Suprapubic skin (tissue), 4 donors: ENCODE measurements around the gene INHBE.

Experiments used
- EP300 ChIP-seq: sonication (generic); formaldehyde crosslinking; IDR thresholded peaks from one replicate; pipeline ENCODE4 v1.6.1; 2017; ENCODE audit warnings: antibody characterized with exemption
- POLR2A ChIP-seq, 2 donors: fragments of 450-650 bp; IDR thresholded peaks; one replicate each; pipeline ENCODE4 v1.6.1; 2017; ENCODE audit warnings: antibody characterized with exemption in 2 of 2, mild to moderate bottlenecking in 2 of 2, moderate library complexity in 2 of 2
- POLR2AphosphoS5 ChIP-seq, 3 donors: sonication (generic); formaldehyde crosslinking; IDR thresholded peaks; one replicate each; pipeline ENCODE4 v1.6.1; 2017; ENCODE audit warnings: antibody characterized with exemption in 3 of 3
- TF ChIP-seq, protein P1 (sequence below), 2 donors: fragments of 200-600 bp in 1 of 2; fragments of 450-650 bp in 1 of 2; sonication (generic) in 1 of 2; IDR thresholded peaks; one replicate each; pipeline ENCODE4 v1.5.1; 2016 to 2019; ENCODE audit warnings: antibody characterized with exemption in 2 of 2, mild to moderate bottlenecking in 1 of 2, moderate library complexity in 1 of 2

DNA sequence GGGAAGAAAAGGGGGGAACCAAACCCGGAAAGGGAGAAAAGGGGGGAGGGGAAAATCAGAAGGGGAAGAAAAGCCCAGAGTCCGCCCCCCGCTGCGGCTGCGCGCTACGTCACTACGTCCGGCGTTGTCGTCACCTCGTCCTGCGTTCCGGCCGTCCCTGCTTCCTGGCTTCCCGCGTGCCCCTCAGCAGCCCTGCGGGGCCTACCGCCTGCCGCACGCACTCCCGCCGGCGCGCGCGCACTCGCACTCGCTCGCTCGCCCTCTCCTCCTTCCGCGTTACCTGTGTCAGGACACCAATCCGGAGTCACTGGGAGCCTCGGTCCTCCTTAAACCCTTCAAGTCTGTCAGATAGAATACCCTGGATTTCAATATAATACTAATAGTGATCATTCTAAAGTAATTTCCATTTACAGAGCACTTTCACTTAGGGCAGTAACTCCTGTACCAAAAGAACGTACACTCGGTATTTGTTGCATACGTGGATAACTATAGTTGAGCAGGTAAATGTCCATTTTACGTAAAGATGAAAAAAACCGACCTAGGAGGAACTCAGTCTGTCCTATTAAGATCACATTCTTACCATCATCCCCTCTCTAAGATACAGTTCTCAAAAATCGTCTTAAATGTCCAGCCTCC, 24.1 kb upstream of the INHBE start, which contains the start of gene R3HDM2:
- TF ChIP-seq, protein P1, sequence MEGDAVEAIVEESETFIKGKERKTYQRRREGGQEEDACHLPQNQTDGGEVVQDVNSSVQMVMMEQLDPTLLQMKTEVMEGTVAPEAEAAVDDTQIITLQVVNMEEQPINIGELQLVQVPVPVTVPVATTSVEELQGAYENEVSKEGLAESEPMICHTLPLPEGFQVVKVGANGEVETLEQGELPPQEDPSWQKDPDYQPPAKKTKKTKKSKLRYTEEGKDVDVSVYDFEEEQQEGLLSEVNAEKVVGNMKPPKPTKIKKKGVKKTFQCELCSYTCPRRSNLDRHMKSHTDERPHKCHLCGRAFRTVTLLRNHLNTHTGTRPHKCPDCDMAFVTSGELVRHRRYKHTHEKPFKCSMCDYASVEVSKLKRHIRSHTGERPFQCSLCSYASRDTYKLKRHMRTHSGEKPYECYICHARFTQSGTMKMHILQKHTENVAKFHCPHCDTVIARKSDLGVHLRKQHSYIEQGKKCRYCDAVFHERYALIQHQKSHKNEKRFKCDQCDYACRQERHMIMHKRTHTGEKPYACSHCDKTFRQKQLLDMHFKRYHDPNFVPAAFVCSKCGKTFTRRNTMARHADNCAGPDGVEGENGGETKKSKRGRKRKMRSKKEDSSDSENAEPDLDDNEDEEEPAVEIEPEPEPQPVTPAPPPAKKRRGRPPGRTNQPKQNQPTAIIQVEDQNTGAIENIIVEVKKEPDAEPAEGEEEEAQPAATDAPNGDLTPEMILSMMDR (IDR thresholded peaks at IDR 0.05) = no peak
- TF ChIP-seq EP300 (no peak), POLR2A (IDR thresholded peaks at IDR 0.05) (peak; percentile 84 to 93), POLR2AphosphoS5 (IDR thresholded peaks at IDR 0.05) (peak; percentile 91 to 97 (median 97))
